Fibroblast of lung (primary cell): ENCODE measurements around the gene VAMP2.

Experiments used
- EZH2 ChIP-seq: IDR thresholded peaks from 2 replicates; pipeline ENCODE4 v1.5.1; 2012; ENCODE audit warnings: low read length, control low read depth, mild to moderate bottlenecking; ENCODE audit errors: missing control alignments
- TF ChIP-seq, protein P1 (sequence below), 2 donors: IDR thresholded peaks in 1 of 2; conservative IDR thresholded peaks in 1 of 2; 1 replicate in 1 of 2; 2 replicates in 1 of 2; pipeline ENCODE4 v1.5.1; 2011 to 2012; ENCODE audit warnings: low read length in 2 of 2, control low read depth in 1 of 2, inconsistent platforms in 1 of 2, low read depth in 1 of 2, mild to moderate bottlenecking in 1 of 2

DNA sequence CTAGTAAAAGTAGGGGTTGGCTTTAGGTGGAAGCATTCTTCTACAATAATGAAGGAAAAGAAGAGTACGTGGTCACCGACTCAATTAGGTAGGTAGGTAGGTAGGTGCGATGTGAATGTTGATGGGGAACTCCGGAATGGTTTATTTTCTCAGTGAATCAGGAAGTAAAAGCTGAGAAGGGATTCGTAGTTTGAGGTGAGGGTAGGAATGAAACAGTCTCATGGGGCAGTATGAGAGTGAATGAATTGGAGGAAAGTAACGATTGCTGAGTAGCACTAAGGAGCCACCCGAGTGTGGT, 24.4 kb downstream of the VAMP2 start:
- TF ChIP-seq, protein P1, sequence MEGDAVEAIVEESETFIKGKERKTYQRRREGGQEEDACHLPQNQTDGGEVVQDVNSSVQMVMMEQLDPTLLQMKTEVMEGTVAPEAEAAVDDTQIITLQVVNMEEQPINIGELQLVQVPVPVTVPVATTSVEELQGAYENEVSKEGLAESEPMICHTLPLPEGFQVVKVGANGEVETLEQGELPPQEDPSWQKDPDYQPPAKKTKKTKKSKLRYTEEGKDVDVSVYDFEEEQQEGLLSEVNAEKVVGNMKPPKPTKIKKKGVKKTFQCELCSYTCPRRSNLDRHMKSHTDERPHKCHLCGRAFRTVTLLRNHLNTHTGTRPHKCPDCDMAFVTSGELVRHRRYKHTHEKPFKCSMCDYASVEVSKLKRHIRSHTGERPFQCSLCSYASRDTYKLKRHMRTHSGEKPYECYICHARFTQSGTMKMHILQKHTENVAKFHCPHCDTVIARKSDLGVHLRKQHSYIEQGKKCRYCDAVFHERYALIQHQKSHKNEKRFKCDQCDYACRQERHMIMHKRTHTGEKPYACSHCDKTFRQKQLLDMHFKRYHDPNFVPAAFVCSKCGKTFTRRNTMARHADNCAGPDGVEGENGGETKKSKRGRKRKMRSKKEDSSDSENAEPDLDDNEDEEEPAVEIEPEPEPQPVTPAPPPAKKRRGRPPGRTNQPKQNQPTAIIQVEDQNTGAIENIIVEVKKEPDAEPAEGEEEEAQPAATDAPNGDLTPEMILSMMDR (conservative IDR thresholded peaks at IDR 0.05 in 1 of 2, IDR thresholded peaks at IDR 0.05 in 1 of 2; ENCODE audit: low read depth in 1 of 2, low read length in 2 of 2), result no peak
- TF ChIP-seq EZH2, result no peak
